ENCODE measurements around the gene CDK15.
"Not testable (repeated sequence)": the region's sequence is repeated elsewhere in the genome, so short reads cannot be mapped to it uniquely, and the experiment has no call there.

CDK15 gene

DNA sequence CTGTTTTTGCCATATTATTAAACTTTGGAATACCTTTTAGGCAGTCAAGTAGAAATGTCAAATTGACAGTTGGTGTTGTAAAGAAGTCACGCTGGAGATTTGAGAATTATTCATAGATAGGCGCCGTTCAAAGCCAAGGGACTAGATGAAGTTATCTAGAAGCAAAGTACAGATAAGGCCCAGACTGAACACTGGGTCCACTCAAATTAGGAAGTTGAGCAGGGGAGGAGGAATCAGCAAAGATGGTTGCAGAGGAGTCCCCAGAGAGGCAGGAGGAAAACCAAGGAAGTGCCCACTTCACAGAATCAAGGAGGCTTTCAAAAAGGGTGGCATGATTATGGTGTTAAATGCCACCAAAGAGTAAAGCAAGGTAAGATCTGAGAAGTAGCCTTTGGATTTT, 16.0 kb upstream of the CDK15 start:
- DNase-seq: no peak

DNA sequence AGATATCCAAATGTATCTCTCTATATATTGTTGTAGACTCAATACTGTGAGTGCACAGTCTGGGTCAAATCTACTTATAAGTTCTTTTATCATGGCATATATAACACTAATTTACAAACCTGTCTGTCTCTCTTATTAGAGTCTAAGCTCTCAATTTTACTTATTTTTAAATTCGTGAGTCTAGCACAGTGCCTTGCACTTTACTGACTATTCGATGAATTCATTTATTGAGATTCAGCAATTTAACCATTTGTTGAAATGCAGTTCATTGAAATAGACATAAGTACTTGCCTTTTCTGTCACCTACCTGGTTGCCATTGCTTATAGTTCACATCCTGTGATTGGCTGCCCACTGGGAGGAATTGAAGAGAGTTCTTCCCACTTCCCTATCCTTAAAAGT, 15.3 kb upstream of the CDK15 start:
- no peak for DNase-seq

GRCh38 chr2:201793631-201794030, 12.7 kb upstream of the CDK15 start:
- no peak for DNase-seq

- DNase-seq: no peak
Measured at GRCh38 chr2:201794294-201794693, 12.0 kb upstream of the CDK15 start.

DNA sequence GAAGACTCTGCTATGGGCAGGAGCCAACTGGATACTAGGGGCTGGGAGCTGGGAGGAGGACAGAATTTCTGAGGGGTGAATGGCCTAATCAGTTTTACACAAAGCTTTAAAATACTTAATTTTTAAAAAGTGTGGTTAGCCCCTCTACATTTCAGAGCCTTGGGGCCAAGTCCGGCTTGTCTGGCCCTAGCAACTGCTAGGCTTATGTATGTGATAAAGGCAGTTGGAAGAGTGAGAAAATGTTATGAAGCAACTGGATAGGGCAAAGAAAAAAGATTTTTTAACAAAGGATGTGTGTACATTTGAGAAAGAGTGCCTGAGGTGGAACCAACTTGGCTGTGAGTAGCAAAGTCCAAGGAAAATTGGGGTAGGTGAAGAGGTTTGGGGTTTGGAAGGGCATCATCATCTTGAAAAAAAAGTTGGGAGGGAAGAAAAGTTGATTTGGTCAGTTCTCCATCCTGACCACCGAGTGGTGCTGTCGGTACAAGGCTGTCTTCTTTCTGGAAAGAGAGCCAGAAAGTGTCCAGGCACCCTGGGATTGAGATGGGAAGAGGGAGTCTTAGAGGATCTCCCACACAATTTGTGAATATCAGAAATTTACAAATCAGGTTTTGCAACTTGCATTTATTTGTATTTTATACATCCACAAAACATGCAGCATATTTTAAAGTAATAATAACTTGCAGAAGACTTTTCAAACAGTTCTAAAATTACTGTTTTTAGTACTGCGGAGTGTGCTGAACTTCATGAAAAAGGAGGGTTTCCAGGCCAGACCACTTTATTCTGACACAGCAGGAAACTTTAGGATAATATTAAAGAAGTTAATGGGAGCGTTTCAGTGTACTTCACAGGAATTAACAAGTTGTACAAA, 10.5 kb upstream of the CDK15 start:
- DNase-seq: no peak

DNA sequence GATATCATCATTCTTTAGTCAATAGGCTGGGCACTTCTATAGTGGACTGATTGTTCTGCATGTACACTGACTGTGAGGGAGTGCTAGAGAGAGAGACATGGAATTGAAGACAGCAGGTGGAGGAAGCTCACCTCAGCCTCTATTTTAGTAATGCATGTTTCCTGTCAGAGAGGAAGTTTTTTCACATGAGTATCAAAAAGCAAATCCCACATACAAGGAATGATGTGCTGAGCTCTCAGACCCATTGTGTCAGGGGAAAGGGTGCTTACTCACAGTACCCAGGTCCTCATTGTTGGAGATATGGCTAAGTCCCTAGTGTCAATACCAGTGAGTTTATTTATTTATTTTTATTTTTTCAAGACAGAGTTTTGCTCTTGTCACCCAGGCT, 9.9 kb upstream of the CDK15 start:
- DNase-seq: no peak

GRCh38 chr2:201797175-201797840, 9.0 kb upstream of the CDK15 start:
- no peak for DNase-seq

DNA sequence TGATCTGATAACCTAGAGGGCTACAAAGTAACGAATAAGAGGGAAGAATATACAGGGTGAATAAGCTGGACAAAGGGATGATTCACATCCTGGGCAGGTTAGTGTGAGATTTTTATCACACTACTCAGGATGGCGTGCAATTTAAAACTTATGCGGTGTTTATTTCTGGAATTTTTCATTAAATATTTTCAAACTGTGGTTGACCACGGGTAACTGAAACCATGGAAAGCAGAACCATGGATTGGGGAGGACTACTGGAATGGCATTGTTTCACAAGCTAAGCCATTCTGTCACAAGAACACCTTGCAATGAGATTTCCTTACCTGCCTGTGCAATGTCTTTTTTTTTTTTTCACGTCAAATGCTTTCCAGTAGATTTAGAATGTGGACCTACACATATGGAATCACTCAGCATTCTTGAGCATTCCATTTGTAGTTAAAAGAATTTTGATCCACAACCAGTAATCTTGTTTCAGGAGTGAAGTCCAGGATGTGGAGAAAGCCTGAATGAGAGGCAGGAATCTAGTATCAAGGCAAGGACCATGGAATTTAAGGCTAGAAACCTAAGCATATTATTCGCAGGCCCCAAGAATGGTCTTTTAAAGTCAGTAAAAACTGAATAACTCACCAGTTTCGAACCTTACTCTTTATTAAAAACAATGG, 8.0 kb upstream of the CDK15 start:
- no peak for DNase-seq

- not testable (repeated sequence) for DNase-seq
Measured at GRCh38 chr2:201798914-201799285, 7.4 kb upstream of the CDK15 start.

DNA sequence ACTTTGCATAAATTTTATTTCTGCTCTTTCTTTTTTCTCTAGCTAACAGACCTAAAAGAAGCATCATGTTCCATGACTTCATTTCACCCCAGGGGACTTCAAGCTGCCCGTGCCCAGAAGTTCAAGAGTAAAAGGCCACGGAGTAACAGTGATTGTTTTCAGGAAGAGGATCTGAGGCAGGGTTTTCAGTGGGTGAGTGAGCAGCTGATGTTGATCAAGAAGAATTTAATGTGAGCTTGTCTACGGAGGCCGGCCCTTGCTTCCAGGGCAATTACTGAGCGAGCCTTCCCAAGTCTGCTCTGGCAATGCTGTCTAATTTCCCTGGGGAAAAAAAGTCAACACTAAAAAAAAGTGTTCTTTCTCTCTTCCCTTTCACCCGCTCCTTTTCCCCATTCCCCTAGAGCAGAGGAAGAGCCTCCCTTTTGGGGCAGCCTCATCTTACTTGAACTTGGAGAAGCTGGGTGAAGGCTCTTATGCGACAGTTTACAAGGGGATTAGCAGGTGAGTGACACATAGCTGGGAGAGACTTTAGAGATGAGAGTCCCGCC, 1.2 kb downstream of the CDK15 start:
- no peak for DNase-seq

- DNase-seq: no peak
Measured at GRCh38 chr2:201808027-201808426, 1.7 kb downstream of the CDK15 start.

DNA sequence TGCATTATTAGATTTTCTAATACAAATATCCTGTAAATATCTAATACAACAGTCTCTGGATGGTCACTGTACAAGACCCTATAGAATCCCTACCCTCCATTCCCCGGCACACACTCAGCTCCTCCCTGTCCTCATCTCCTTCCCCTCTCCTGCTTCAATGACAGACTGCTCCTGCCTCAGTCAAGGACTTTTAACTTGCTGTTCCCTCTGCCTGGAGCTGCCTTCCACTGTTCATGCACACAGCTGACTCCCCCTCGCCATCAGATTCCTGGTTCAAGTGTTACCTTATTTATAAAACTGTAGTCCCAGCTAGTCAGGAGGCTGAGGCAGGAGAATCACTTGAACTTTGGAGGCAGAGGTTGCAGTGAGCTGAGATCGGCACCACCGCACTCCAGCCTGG, 3.3 kb downstream of the CDK15 start:
- DNase-seq: no peak

GRCh38 chr2:201810604-201811003, 4.3 kb downstream of the CDK15 start:
- DNase-seq: not testable (repeated sequence)

DNA sequence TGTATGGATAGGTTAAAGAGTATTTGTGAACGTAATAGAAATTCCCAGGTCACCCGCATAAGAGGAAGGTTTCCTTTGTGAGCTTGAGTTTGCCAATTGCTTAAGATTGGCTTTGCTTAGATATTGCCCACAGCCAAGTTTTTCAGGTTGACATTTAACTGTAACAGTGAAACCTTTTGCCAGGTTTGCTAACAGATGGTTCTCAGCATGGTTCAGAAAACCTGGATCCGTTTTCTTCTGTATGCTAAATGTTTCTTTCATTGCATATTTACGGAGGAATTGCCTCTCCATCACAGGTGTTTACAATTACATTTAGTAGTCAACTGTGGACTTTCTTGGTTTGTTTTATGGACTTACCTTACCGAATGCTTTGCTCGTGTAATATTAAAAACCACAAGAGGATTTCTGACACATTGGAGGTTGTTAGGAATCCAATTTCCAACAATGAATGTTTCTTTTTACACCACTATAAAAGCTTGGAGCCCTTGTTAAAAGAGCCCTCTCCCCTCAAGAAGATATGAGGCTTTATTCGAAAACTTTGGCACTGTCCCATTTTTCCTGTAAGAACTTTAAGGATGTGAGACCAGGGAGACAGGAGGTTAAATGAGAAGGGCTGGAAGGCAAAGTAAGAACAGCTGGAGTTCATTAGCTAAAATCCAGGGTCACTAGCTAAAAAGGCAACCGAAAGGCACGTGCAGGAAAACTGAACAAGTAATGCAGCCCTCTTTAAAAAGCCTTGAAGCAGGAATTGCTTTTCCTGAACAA, 7.8 kb downstream of the CDK15 start:
- no peak for DNase-seq

GRCh38 chr2:201816657-201817575, 10.6 kb downstream of the CDK15 start:
- no peak for DNase-seq

DNA sequence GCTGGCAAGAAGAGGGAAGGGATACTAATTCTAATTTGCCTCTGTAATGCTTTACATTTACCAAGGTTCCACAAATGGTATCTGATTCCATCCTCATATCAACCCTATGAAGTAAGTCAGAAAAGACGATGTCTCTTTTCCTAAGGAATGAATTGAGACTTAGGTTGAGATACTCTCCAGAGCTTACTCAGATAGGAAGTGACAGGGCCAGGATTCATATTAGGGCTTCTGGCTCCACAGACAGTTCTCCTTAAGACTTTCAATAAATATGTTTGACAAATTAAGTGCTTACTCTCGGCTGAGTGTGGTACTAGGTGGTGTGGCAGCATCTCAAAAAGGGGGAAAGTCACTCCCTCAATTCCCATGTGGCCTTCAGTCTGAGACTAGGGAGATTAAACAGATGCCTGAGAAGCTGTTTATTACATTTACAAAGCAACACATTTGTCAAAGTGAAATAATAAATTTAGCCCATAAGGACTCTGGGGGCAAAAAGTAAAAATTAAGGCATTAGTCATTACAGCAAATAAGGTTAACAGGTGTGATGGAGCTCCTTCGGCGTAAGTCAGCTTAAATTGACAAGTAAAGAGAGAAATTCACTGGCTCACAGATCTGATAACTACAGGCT, 14.2 kb downstream of the CDK15 start:
- no peak for DNase-seq

DNA sequence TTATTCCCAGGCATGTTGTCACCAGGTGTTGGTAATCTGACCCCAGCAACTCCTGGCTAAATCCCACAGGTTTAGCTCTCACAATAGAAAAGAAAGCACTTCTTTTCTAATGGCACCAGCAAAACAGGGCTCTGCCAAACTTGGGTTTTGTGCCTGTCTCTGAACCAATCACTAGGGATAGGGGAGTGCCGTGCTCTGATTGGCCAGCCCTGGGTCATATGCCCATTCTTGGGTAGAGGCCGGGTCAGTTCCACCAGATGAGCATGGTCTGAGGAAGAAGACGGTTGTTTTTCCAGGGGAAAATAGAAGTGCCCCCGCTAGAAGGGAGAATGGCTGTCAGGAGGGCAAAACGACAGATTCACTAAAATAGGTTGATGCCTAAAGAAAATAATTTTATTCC, 14.7 kb downstream of the CDK15 start:
- DNase-seq: no peak

- no peak for DNase-seq
Measured at GRCh38 chr2:201824212-201824611, 17.9 kb downstream of the CDK15 start.

- no peak for DNase-seq
Measured at GRCh38 chr2:201827621-201828020, 21.3 kb downstream of the CDK15 start.

GRCh38 chr2:201828220-201828619, 21.9 kb downstream of the CDK15 start:
- no peak for DNase-seq

DNA sequence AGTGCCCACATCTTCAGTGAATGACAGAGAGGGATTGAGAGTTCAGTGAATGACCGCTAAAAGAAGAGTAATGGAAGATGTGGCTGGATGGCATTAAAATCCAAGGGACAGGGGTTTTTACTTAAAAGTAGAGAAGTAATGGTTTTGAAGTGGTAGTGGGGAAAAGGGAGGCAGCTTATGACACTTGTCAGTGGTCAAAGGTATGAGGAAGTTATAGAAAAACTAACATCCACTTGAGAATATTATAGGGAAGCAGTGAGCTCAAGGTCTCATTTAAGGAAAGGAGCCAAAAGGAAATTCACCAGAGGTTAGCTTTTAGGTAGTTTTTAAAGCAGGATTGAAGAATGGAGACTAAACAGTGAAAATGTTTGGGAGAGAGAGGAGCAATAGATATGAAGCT, 24.3 kb downstream of the CDK15 start:
- DNase-seq: no peak
